ENCODE results near the gene HCN2. TPM values are rescaled to one million over a fixed set of nuclear protein-coding genes. Genes with fewer than 3 reads are reported as not detected.

The HCN2 gene
- total RNA-seq, 2 donors from 2014 or later = 0.17 to 0.40 TPM

- Histone ChIP-seq H3K9me3 (no peaks in the 10 kb centered on the region), H3K9ac (ENCODE audit: low read depth in 2 of 2, low read length in 2 of 2) (no peak overlapping the region), H3K4me1 (no peaks in the 10 kb centered on the region), H3K36me3 (no peaks in the 10 kb centered on the region), H3K4me3 (no peak overlapping the region), H3K27ac (no peak overlapping the region), H3K27me3 (no peaks in the 10 kb centered on the region)
- intact Hi-C loops (cut with DNase I) = no loop called here
- TF ChIP-seq CTCF (IDR thresholded peaks at IDR 0.05) = no peak
- no peak for DNase-seq
Measured at GRCh38 chr19:567296-567900, 22.3 kb upstream of the HCN2 start.

GRCh38 chr19:570251-570686, 19.4 kb upstream of the HCN2 start:
- H3K4me3 ChIP-seq = no peak overlapping the region
- peaks cover 12% of the 10 kb centered on the region for H3K4me1 ChIP-seq
- no peaks in the 10 kb centered on the region for H3K36me3 ChIP-seq
- no peak overlapping the region for H3K27ac ChIP-seq
- intact Hi-C loops (cut with DNase I) = no loop called here
- no peak overlapping the region for H3K9ac ChIP-seq (ENCODE audit: low read depth in 2 of 2, low read length in 2 of 2)
- no peaks in the 10 kb centered on the region for H3K9me3 ChIP-seq
- TF ChIP-seq CTCF (IDR thresholded peaks at IDR 0.05) = no peak
- DNase-seq = no peak
- H3K27me3 ChIP-seq = no peaks in the 10 kb centered on the region

GRCh38 chr19:570937-571565, 18.6 kb upstream of the HCN2 start:
- Histone ChIP-seq H3K9ac (ENCODE audit: low read depth in 2 of 2, low read length in 2 of 2) (peak overlapping the region; percentile 75 to 84), H3K27me3 (no peaks in the 10 kb centered on the region), H3K36me3 (no peaks in the 10 kb centered on the region), H3K9me3 (no peaks in the 10 kb centered on the region), H3K27ac (peak overlapping the region; percentile 93), H3K4me3 (peak overlapping the region; percentile 99), H3K4me1 (peaks cover 18% of the 10 kb centered on the region)
- DNase-seq = peak; percentile 76
- intact Hi-C loops (cut with DNase I) = no loop called here
- TF ChIP-seq CTCF (IDR thresholded peaks at IDR 0.05) = no peak

GRCh38 chr19:571566-571974, 18.1 kb upstream of the HCN2 start:
- Histone ChIP-seq H3K4me3 (peak overlapping the region; percentile 99), H3K36me3 (no peaks in the 10 kb centered on the region), H3K27me3 (no peaks in the 10 kb centered on the region), H3K27ac (peak overlapping the region; percentile 93), H3K9ac (ENCODE audit: low read depth in 2 of 2, low read length in 2 of 2) (peak overlapping the region; percentile 75 to 84), H3K4me1 (peaks cover 18% of the 10 kb centered on the region), H3K9me3 (no peaks in the 10 kb centered on the region)
- intact Hi-C loops (cut with DNase I) = no loop called here
- DNase-seq = peak; percentile 51
- TF ChIP-seq CTCF (IDR thresholded peaks at IDR 0.05) = no peak

GRCh38 chr19:572140-572742, 17.4 kb upstream of the HCN2 start, which contains the start of gene BSG:
BSG (plus strand) TSS chr19:572596; CDS start chr19:572635, 39 bp downstream.
- Histone ChIP-seq H3K4me3 (peak within 1 kb of the TSS; percentile 99), H3K27ac (peak within 1 kb of the TSS; percentile 93), H3K27me3 (no peaks in the 10 kb centered on the region), H3K9ac (ENCODE audit: low read depth in 2 of 2, low read length in 2 of 2) (peak within 1 kb of the TSS; percentile 96 to 98), H3K36me3 (no peaks in the 10 kb centered on the region), H3K4me1 (peaks cover 18% of the 10 kb centered on the region), H3K9me3 (no peaks in the 10 kb centered on the region)
- peak; percentile 99 for DNase-seq
- no peak for TF ChIP-seq CTCF (IDR thresholded peaks at IDR 0.05)
- intact Hi-C loops (cut with DNase I) = no loop called here

All from colonic mucosa (tissue), 4 donors.